ENCODE data around the gene G6PD.
"Not testable (repeated sequence)": the region's sequence is repeated elsewhere in the genome, so short reads cannot be mapped to it uniquely, and the experiment has no call there.

G6PD gene

DNA sequence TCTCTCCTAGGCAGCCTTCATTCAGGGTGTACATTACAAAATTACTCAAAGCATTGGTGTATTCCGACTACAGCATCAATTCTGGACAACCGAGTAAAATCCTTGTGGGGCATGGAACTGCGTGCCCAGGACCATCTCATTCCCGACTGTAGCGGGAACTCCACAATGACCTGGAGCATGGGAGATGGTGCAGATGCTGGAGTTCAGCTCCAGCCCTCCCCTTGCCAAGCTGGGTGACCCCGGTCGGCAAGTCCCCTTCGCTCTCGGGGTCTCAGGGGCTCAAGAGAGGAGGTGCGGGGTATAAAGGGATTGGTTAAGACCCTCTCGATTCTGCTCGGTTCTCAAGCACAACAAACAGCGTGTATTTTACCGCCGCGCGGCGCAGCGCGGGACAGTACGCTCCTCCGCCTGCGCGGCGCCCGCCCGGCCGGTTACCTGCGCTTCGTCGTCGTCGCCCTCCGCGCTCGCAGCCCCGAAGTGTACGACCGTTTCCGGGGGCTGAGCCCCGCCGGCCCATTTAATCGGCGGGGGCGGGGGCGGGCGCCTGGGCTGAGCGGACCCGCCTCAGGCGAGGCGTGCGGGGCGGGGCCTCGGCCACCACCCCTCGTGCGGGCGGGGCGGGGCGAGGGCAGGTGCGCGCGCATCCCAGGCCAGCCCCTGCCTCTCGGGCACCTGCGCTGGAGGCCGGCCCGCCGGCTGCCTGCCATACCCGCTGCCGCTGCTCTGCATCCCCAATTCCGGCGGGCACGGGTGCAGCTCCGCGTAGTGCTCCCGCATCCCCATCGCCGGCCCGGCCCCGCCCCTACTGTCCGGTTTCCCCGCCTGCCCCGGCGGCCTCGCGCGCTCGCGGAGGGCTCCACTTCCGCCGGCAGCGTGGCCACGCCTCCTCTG, at the start of gene G6PD:
G6PD (minus strand) TSS at position 493 of the 891 bp plus-strand sequence. CDS start 691 bp downstream, outside the sequence.
- FAIRE-seq = no peak

DNA sequence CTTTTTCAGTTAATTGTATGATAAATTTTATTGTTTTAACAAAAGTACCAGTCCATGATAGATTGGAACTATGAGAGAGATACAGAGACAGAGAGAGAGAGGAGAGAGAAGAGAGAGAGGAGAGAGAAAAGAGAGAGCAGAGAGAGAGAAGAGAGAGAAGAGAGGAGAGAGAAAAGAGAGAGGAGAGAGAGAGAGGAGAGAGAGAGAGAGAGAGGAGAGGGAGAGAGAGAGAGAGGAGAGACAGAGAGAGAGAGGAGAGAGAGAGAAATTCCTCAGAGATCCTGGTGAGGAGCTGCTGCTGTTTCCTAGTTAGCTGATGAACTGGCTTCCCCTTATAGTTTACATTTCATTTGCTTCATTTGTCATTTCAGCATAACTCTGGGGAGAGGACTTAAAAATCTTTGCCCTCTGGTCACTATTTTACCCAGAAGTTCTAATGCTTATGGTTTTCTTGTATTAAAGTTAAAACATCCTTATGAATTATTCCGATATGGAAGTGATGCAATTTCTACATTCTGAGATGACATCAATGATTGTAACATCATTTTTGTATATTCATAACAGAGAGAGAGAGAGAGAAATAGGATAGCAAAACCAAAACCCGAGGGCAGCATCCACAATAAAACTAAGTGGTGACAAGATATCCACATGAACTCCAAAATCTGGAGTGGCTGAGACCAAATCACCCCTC, 49.1 kb upstream of the G6PD start:
- FAIRE-seq = no peak

DNA sequence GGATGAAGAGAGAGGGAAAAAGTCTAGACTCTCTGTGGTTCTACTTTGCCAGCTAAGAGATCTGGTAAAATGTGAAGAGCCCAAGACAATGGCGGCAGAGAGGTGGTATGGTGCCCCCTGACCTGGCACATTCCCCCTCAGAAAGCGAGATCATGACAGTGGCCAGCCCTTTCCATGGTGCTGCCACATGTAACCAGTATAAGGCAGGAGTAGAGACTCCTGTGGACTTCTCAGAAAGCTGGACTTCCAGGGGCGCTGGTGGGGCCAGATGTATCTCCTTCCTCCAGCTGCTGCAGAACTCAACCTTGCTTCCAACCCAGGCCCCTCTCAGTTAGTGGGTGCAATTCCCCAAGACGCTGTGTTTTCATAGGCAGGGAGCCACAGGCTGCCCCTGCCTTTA, 47.8 kb upstream of the G6PD start:
- FAIRE-seq = no peak

DNA sequence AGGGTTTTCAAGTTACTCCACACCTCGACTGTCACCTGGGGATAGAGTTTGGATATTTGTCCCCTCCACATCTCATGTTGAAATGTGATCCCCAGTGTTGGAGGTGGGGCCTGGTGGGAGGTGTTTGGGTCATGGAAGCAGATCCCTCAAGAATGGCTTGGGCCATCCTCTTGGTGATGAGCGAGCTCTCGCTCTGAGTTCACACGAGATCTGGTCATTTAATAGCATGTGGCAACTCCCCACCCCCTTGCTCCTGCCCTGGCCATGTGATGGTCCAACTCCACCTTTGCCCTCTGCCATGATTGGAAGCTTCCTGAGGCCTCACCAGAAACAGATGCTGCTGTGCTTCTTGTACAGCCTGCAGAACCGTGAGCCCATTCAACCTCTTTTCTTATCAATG, 46.6 kb upstream of the G6PD start:
- no peak for FAIRE-seq

DNA sequence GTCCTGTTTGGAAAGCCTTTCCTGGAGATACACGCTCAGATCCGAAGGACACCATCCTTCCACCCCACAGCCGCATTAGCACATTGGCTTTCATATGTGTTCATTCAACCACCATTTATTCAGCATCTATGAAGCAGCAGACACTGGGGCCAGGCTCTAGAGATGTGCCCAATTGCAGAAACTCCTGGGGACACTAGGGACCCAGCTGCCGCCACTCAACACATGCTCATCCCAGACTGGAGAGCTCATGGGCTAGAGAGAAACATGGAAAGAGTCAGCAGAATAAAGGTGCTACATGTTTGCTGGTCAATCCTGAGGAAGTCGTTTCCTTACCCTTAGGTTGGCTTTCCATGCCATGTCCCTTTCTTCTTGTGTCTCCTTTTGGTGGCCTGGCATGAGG, 45.9 kb upstream of the G6PD start:
- FAIRE-seq = no peak

DNA sequence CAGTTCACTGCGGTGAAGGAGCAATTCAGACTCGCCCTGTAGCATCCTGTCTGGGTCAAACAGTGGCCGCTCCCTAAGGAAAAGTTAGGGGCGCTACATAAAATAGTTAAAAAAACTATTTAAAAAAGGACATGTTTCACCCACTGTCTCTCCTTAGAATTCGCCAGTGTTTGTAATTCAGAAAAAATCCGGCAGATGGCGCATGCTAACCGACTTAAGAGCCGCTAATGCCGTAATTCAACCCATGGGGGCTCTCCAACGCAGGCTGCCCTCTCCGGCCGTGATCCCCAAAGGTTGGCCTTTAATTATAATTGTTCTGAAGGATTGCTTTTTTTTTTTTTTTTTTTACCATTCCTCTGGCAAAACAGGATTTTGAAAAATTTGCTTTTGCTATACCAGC, 43.8 kb upstream of the G6PD start:
- FAIRE-seq = peak; percentile 53

DNA sequence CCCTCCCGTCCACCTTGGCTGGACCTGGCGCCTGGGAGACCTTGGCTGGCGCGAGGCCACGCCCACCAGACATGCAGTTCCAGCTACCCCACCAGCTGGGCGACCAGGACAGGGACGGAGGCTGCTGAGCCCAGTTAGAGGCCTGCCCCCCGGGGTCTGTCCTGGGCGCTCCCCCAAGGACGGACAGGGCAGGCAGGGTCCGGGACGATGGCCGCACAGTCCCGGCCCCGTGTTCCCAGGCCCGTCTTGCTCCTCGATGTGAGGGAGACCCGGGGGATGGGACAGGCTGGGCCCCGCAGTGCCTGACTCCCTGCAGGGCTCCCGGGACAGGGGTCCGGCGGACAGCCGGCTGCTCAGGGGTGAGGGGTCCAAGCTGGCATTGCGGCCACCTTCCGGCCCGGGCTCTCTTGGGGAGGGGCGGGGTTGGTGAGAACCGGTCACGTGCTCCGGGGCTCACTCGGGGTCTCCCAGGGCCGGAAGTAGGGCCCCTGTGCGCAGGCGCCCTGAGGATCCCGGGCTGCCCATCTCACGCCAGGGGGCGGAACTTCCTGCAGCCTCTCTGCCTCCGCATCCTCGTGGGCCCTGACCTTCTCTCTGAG, 38.0 kb upstream of the G6PD start, which contains the start of gene CTAG1A:
CTAG1A (plus strand) TSS at position 549 of the 599 bp plus-strand sequence. CDS start 74 bp downstream, outside the sequence.
- FAIRE-seq = not testable (repeated sequence)

DNA sequence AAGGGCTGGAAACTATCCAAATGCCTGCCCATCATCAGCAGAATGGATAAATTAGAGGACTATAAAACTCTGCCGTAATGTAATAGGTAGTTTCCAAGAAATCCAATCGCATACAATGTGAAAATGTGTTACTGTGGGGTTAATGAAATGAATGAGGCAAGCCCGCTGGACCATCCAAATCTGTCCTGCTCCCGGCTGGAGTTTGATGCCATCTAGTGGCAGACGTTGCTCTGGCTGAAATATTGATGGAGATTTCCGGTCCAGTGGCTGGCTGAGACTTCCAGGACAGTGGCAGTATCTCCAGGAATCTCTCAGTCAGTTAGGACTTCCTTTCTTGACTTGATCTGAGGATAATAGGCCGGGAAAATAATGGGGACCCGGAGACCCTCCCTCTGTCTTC, 36.3 kb upstream of the G6PD start:
- FAIRE-seq = not testable (repeated sequence)

DNA sequence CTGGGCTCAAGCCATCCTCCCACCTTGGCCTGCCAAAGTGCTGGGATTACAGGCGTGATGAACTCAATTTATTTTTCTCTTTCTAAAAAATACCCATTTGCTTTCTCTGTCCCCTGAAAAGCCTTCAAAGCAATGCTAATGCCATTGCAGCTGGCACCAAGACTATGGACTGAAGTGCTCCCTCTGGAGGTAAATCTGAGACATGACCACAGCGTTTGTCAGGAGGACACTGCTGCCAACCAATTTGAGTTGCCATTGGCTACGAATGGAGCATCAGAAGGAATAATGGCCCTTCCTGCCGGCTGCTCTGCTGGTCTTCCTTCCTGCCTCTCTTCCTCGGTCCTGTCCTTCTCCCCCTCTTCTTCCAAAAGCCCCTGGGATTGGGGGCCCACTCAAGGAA, 28.4 kb upstream of the G6PD start:
- FAIRE-seq = not testable (repeated sequence)

DNA sequence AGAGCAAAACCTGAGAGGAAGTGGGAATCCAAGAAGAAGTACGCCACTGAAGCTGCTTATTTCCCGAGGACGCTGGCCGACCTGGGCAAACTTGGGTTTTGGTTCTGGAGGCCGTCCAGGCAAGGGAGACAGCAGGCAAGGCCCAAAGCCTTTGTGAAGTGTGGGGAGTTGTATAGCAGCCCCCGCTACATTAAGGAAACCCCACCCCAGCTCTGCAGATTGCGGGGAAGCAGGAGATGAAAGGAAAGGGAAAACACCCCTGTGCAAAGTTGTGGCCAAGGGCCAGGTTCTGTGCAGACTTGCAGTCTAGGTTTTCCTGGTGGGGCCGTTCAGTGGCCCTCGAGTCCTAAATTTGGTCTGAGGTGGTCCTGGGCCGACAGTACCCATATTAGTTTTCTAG, 26.4 kb upstream of the G6PD start:
- not testable (repeated sequence) for FAIRE-seq

DNA sequence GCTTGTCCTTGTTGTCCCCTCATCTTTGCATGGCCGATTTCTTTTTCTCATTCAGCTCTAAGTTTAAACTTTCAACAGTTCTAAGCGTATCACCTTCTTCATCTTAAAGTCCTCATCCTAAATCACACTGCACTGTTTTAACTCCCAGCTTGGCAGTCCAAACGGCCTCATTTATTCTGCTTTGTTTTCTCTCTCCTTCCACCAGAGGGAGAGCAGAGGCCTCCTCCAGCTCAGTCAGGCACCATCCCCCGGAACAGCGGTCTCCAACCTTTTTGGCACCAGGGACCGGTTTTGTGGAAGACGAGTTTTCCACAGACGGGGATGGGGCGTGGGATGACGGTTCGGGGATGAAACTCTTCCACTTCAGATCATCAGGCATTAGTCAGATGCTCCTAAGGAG, 23.7 kb upstream of the G6PD start:
- not testable (repeated sequence) for FAIRE-seq

DNA sequence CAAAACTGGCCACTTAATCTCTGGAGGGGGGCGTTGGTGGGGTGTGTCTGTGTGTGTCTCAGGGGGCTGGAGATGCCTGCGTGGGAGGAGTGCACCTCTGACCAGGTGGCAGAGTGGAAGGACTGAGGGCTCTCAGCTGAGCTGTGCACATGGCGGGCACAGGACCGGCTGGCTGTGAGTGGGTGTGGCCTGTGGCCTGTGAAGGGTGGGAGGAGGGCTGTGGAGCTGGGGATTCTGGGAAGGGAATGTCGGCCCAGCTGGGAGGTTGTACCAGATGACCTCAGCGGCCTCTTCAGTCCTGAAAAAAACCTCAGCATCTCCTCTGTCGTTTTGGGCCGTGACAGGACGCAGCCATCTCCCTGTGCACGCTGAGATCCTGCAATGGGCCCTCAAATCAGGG, 15.6 kb upstream of the G6PD start:
- not testable (repeated sequence) for FAIRE-seq

DNA sequence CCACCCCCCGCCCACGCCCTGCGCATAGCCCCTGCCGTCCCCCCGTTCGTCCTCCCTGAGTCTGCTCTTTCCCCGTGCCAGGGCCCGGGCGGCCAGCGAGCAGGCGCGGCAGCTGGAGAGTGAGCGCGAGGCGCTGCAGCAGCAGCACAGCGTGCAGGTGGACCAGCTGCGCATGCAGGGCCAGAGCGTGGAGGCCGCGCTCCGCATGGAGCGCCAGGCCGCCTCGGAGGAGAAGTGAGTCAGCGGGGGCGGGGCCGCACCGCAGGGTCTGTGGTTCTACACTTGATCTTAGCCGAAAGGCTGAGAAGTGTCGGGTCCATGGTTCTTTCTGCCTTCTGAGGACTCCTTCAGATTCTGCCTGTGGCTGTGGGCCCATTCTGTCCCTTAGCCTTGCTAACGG, 13.7 kb upstream of the G6PD start:
- FAIRE-seq = not testable (repeated sequence)

DNA sequence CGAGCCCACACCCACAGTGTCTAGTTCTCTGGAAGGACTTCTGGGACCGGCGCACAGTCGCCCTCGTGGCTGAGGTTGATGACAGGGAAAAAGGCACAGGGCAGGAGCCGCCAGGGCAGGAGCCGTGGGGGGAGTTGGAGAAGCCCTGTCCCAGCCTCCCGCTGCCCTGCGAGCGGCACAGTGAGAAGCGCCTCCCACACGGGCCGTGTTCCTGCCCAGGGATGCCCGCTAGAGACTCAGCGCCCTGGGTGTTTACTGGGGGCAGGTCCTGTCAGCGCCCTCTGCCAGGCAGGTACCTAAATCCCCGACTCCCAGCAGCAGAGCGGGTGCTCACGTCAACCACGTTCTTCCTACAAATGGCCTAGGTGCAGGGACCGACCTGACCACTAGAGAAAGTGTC, 12.2 kb upstream of the G6PD start:
- not testable (repeated sequence) for FAIRE-seq

DNA sequence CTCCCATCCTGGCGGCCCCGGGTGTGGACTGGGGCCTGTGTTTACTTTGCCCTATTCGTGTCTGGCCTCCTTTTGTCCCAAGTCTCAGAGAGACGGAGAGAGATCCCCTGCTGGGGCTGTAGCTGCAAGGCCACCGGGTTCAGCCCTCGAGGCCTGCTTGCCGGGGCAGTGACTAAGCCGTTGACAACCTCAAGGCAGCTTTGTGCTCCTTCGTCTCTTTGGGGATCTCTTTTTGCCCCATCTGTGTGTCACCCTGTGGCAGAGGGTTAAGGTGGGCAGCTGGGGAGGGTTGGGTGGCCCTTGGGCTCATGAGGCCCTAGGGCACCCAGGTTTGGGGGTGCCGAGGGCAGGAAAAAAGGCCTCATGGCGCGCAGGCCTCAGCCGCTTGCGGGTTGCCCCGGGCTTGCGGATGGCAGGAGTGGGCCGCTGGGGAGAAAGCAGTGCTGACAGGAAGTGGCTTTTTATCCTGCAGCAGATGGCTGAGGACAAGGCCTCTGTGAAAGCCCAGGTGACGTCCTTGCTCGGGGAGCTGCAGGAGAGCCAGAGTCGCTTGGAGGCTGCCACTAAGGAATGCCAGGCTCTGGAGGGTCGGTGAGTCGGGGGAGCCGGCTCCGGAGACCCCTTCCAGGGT, 11.5 kb upstream of the G6PD start:
- not testable (repeated sequence) for FAIRE-seq

DNA sequence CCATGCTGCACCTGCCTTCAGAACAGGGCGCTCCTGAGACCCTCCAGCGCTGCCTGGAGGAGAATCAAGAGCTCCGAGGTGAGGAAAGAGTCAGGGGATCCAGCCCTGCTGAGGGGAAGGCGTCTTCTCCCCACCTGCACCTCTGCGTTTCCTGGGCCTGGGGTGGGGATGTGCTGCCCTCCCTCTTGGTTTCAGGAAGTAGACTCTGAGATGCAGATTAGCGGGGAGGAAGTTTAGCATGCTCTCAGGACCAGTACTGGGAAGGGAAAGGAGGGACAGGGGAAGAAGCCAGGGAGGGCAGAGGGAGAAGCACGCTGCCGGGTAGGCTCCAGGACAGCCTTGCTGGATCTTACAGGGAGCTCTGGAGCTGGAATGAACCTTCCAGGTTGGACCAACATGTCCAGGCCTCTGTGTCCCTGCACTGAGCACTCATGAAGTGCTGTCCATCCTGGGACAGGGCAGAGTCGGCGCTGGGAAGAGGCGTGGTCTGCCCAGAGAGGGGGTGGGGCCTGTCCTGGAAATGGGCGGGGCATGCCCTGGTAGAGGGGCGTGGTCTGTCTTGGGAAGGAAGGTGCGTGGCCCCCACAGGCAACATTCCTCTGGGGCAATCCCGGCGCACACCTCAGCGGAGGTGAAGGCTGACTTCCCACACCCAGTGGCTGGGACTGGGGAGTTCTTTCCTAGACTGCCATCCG, 5.6 kb upstream of the G6PD start:
- not testable (repeated sequence) for FAIRE-seq

DNA sequence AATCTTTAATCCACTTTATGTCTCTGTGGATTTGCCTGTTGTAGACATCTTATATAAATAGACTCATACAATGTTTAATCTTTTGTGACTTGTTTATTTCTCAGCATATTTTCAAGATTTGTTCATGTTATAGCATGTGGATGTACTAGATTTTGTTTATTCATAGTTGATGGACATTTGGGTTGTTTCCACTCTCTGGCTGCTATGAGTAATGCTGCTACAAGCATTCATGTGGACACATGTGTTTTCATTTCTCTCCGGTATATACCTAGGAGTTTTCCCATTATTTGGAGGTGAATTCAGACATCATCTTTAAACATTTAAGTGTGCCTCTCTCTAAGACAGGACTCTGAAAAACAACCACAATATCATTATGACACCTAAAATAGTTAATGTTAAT, 3.1 kb upstream of the G6PD start:
- no peak for FAIRE-seq

DNA sequence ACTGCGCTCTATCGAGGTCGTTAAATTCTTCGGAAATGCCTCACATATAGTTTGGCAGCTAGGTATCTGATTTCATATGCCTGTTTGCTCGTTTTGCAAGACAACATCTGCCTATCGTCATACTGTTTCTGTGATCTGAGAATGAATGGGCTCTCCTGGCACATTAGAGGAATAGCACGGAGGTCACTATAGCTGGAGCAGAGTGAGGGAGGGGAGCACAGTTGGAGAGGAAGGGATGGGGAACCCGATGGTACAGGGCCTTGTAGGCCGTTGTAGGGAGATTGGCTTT, 1.3 kb upstream of the G6PD start:
- no peak for FAIRE-seq

DNA sequence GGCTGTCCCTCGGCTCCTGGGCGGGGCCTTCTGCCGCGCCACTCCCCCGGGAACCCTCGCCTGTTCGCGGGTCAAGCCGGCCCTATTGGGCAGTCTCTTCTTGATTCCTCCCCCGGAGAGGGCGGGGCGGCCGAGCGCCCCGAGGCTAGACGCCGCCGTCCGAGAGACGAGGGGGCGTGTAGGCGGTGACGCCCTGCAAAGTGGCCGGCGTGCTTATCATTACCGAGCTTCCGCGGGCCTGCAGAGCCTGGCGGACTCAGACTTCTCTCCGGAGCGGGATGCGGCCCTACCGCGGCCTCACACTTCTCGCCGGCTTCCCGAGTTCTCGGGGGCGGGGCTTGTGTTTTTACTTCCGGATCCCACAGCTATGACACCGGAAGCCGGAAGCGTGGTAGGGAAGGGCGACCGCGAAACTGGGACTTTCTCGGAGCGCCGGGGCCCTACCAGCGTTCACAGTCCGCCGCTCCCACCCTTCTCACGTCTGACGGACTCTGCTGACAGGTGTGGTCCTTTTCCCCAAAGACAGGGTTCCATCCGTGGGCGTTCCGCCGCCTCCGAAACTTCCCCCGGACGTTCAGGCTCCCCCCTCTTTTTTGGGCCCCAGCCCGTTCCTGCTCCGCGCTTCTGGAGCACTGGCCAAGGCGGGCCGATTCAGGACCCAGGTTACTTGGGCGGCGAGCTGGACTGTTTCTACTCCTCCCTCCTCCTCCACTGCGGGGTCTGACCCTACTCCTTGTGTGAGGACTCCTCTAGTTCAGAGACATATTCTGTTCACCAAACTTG, 790 bp upstream of the G6PD start, which contains the start of gene IKBKG:
IKBKG (plus strand) TSS at position 376 of the 783 bp plus-strand sequence. CDS start 4,383 bp downstream, outside the sequence.
- no peak for FAIRE-seq

DNA sequence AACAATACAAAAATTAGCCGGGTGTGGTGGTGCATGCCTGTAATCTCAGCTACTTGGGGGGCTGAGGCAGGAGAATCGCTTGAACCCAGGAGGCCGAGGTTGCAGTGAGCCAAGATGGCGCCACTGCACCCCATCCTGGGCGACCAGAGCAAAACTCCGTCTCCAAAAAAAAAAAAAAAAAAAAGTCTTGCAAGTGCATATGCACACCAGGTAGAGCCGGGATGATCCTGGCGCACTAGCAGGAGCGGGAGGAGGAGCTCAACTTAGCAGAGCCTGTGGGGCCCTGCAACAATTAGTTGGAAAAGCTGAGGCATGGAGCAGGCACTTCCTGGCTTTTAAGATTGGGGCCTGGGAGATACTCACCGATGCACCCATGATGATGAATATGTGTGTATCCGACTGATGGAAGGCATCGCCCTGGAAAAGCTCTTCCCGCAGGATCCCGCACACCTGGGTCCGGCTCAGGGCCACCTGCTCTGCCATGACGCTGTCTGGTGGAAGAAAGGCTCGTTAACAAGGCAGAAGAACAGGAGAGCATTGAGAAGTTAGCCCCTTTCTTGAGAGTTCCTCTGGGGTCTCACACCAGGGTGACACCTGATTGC, 872 bp downstream of the G6PD start:
- FAIRE-seq = no peak

All from endometrium (tissue), 2 donors.